HepG2 (cell line): ENCODE data around the gene SLC48A1. TPM values are rescaled to one million over a fixed set of nuclear protein-coding genes. Genes with fewer than 3 reads are reported as not detected.

Experiments used
- ATAC-seq: fragments of 200-7000 bp; cut with Tn5 transposase; 3 replicates; pipeline ENCODE4 v1.9.1; 2020; ENCODE audit warnings: mild to moderate bottlenecking, moderate library complexity
- BruUV-seq: library from RNA; stranded (reverse); fragments of 400-500 nt; replicated peaks from 2 replicates; lab custom pipeline; 2021; lab: Mats Ljungman, UMichigan
- CTCF ChIA-PET: fragments of 300-600 bp; formaldehyde crosslinking; extraction: SDS; loops from one replicate; lab custom pipeline; 2021; ENCODE audit warnings: low total read pairs, inconsistent platforms, low intra/inter-chr PET ratio; lab: Yijun Ruan, JAX
- POLR2A ChIA-PET: fragments of 350-600 bp; sonication (Branson Sonifier 250); formaldehyde crosslinking; loops from one replicate; lab custom pipeline; 2020; ENCODE audit warnings: antibody characterized with exemption, inconsistent platforms; lab: Yijun Ruan, JAX
- DNase-seq: peaks from one replicate; pipeline ENCODE4 v3.0.0-alpha.2; 2015; ENCODE audit warnings: low spot score
- FAIRE-seq: peaks from 3 replicates; lab custom pipeline; 2011; peaks lifted over from hg19 to GRCh38; lab: Jason Lieb, UNC
- H2AFZ ChIP-seq: one replicate; pipeline ENCODE4 v1.6.1; 2011; ENCODE audit warnings: low read length, inconsistent platforms
- H3K27ac ChIP-seq: fragments of 300-600 bp; 3 replicates; pipeline ENCODE4 v1.8.0; 2011; ENCODE audit warnings: mixed run types, mild to moderate bottlenecking, mixed read lengths, low read length, inconsistent platforms; ENCODE audit not compliant: insufficient read depth; ENCODE audit errors: extremely low read length
- H3K27me3 ChIP-seq, 2 experiments: fragments of 200-600 bp in 1 of 2; 2 replicates in 1 of 2; 3 replicates in 1 of 2; pipeline versions ENCODE4 v1.6.0 to v1.8.0; 2011; ENCODE audit warnings: low read length in 2 of 2, mild to moderate bottlenecking in 2 of 2, moderate library complexity in 2 of 2, inconsistent platforms in 1 of 2; ENCODE audit not compliant: insufficient read depth in 2 of 2, control insufficient read depth in 1 of 2
- H3K36me3 ChIP-seq, 2 experiments: fragments of 200-600 bp in 1 of 2; replicated peaks in 1 of 2; 2 replicates in 1 of 2; 3 replicates in 1 of 2; pipeline versions ENCODE4 v1.5.1 to v1.8.0; 2011; ENCODE audit warnings: low read length in 2 of 2, inconsistent platforms in 1 of 2; ENCODE audit not compliant: insufficient read depth in 2 of 2, control insufficient read depth in 1 of 2
- H3K4me1 ChIP-seq: 2 replicates; pipeline ENCODE4 v1.5.1; 2012; ENCODE audit warnings: low read length, inconsistent platforms; ENCODE audit not compliant: insufficient read depth
- H3K4me2 ChIP-seq: 2 replicates; pipeline ENCODE4 v1.6.0; 2011; ENCODE audit warnings: low read depth, low read length, inconsistent platforms
- H3K4me3 ChIP-seq, 3 experiments: fragments of 200-600 bp in 1 of 3; sonication (generic), shearing (Covaris generic) in 1 of 3; replicated peaks in 1 of 3; 2 replicates each; pipeline ENCODE4 v1.5.1; 2011 to 2016; ENCODE audit warnings: low read length in 3 of 3, inconsistent platforms in 2 of 3, low read depth in 2 of 3, mild to moderate bottlenecking in 2 of 3, control low read depth in 1 of 3, mixed read lengths in 1 of 3; ENCODE audit not compliant: insufficient read depth in 1 of 3
- H3K79me2 ChIP-seq: one replicate; pipeline ENCODE4 v1.6.1; 2011; ENCODE audit warnings: low read length, inconsistent platforms; ENCODE audit not compliant: insufficient read depth
- H3K9ac ChIP-seq: 2 replicates; pipeline ENCODE4 v1.6.0; 2011; ENCODE audit warnings: mild to moderate bottlenecking, low read depth, low read length, inconsistent platforms; ENCODE audit not compliant: insufficient read depth
- H3K9me3 ChIP-seq: 2 replicates; pipeline ENCODE4 v1.5.1; 2012; ENCODE audit warnings: mild to moderate bottlenecking, low read length
- H4K20me1 ChIP-seq: 2 replicates; pipeline ENCODE4 v1.6.0; 2011; ENCODE audit warnings: inconsistent platforms, mild to moderate bottlenecking, low read length, moderate library complexity; ENCODE audit not compliant: insufficient read depth
- ATRX ChIP-seq: sonication (generic); formaldehyde crosslinking; IDR thresholded peaks from 2 replicates; pipeline ENCODE4 v1.4.0; 2020; ENCODE audit warnings: missing genetic modification reagents, borderline replicate concordance
- ELF4 ChIP-seq: sonication (generic); formaldehyde crosslinking; IDR thresholded peaks from 2 replicates; pipeline ENCODE4 v1.5.0; 2020; ENCODE audit warnings: missing genetic modification reagents, mild to moderate bottlenecking, moderate library complexity, borderline replicate concordance
- FOSL2 ChIP-seq: sonication (generic); formaldehyde crosslinking; IDR thresholded peaks from 2 replicates; pipeline ENCODE4 v1.4.0; 2020; ENCODE audit warnings: missing genetic modification reagents
- FOXJ3 ChIP-seq: sonication (generic); formaldehyde crosslinking; IDR thresholded peaks from 2 replicates; pipeline ENCODE4 v1.4.0; 2020; ENCODE audit warnings: missing genetic modification reagents, mild to moderate bottlenecking, borderline replicate concordance
- MATR3 ChIP-seq: sonication (generic); formaldehyde crosslinking; IDR thresholded peaks from 2 replicates; pipeline ENCODE4 v1.4.0; 2020; ENCODE audit warnings: missing genetic modification reagents
- PPARG ChIP-seq: conservative IDR thresholded peaks from 2 replicates; pipeline ENCODE4 v1.6.1; 2016; ENCODE audit warnings: missing biosample characterization, missing genetic modification reagents
- RCOR2 ChIP-seq: IDR thresholded peaks from 2 replicates; pipeline ENCODE4 v1.6.1; 2016; ENCODE audit warnings: missing biosample characterization, missing genetic modification reagents
- ZBTB21 ChIP-seq: sonication (generic); formaldehyde crosslinking; IDR thresholded peaks from 2 replicates; pipeline ENCODE4 v1.4.0; 2020; ENCODE audit warnings: missing genetic modification reagents
- ZFP36L2 ChIP-seq: sonication (generic); formaldehyde crosslinking; IDR thresholded peaks from 2 replicates; pipeline ENCODE4 v1.4.0; 2020; ENCODE audit warnings: missing genetic modification reagents
- ZFP37 ChIP-seq: sonication (generic); formaldehyde crosslinking; IDR thresholded peaks from 2 replicates; pipeline ENCODE4 v1.4.0; 2020; ENCODE audit warnings: missing genetic modification reagents, borderline replicate concordance
- ZNF143 ChIP-seq: sonication (generic); formaldehyde crosslinking; IDR thresholded peaks from 2 replicates; pipeline ENCODE4 v1.4.0; 2020; ENCODE audit warnings: missing genetic modification reagents
- ZNF224 ChIP-seq: sonication (generic); formaldehyde crosslinking; IDR thresholded peaks from 2 replicates; pipeline ENCODE4 v1.5.0; 2020; ENCODE audit warnings: mild to moderate bottlenecking, missing genetic modification reagents
- ZNF501 ChIP-seq: sonication (generic); formaldehyde crosslinking; IDR thresholded peaks from 2 replicates; pipeline ENCODE4 v1.5.1; 2020; ENCODE audit warnings: mild to moderate bottlenecking, moderate library complexity, missing genetic modification reagents
- ZNF546 ChIP-seq: sonication (generic); formaldehyde crosslinking; conservative IDR thresholded peaks from 2 replicates; pipeline ENCODE4 v1.8.1; 2023; ENCODE audit warnings: mild to moderate bottlenecking, missing genetic modification reagents
- ZZZ3 ChIP-seq: sonication (generic); formaldehyde crosslinking; IDR thresholded peaks from 2 replicates; pipeline ENCODE4 v1.4.0; 2020; ENCODE audit warnings: missing genetic modification reagents, mild to moderate bottlenecking, borderline replicate concordance
- WGBS: methylation state at CpG from one replicate; pipeline ENCODE4 v1.1.6; 2017; ENCODE audit warnings: low lambda C conversion rate; 5-methylcytosine and 5-hydroxymethylcytosine counted together
- in situ Hi-C: cut with HindIII; loops from 2 replicates; pipeline ENCODE4 v1.10.0; 2017; ENCODE audit warnings: low pct_unique_long_range_greater_than_20kb; ENCODE audit not compliant: extremely low pct_ligation_motif_present
- intact Hi-C: fragments of 100-400 bp; cut with micrococcal nuclease; formaldehyde crosslinking; loops from one replicate; pipeline ENCODE4 v1.10.0; 2022; ENCODE audit not compliant: unreplicated experiment
- polyA plus RNA-seq, 8 experiments: library from polyadenylated mRNA; depleted of rRNA in 3 of 8; stranded (reverse) in 7 of 8; unstranded in 1 of 8; fragments of >200 nt; fragmentation: Illumina TruSeq in 4 of 8; extraction: Trizol in 4 of 8; gene quantifications; 2 replicates each; pipeline versions ENCODE4 v1.2.1 to v1.2.3, GENCODE V29; 2011 to 2016; ENCODE audit warnings: low read depth in 4 of 8, missing spikeins in 1 of 8, mixed read lengths in 1 of 8; ENCODE audit not compliant: insufficient read depth in 1 of 8
- total RNA-seq, 5 experiments: library from RNA; depleted of rRNA; stranded (reverse); fragments of >200 nt; fragmentation: Illumina TruSeq; extraction: Trizol; gene quantifications; 2 replicates each; pipeline ENCODE4 v1.2.3, GENCODE V29; 2016; ENCODE audit warnings: low read depth in 1 of 5
- TF ChIP-seq, protein P1 (sequence below): sonication (generic); formaldehyde crosslinking; conservative IDR thresholded peaks from 2 replicates; pipeline ENCODE4 v1.4.0; 2020; ENCODE audit warnings: missing genetic modification reagents
- TF ChIP-seq, protein P2 (sequence below): sonication (generic); formaldehyde crosslinking; IDR thresholded peaks from 2 replicates; pipeline ENCODE4 v1.4.0; 2020; ENCODE audit warnings: missing genetic modification reagents
- TF ChIP-seq, protein P3 (sequence below): sonication (generic); formaldehyde crosslinking; IDR thresholded peaks from 2 replicates; pipeline ENCODE4 v1.4.0; 2020; ENCODE audit warnings: missing genetic modification reagents

SLC48A1 gene
- total and polyA plus RNA-seq, 2 of the 13 experiments (the other 11 are each of a cell fraction or from before 2014, with no cell fraction given), result 2.2 to 3.7 TPM

DNA sequence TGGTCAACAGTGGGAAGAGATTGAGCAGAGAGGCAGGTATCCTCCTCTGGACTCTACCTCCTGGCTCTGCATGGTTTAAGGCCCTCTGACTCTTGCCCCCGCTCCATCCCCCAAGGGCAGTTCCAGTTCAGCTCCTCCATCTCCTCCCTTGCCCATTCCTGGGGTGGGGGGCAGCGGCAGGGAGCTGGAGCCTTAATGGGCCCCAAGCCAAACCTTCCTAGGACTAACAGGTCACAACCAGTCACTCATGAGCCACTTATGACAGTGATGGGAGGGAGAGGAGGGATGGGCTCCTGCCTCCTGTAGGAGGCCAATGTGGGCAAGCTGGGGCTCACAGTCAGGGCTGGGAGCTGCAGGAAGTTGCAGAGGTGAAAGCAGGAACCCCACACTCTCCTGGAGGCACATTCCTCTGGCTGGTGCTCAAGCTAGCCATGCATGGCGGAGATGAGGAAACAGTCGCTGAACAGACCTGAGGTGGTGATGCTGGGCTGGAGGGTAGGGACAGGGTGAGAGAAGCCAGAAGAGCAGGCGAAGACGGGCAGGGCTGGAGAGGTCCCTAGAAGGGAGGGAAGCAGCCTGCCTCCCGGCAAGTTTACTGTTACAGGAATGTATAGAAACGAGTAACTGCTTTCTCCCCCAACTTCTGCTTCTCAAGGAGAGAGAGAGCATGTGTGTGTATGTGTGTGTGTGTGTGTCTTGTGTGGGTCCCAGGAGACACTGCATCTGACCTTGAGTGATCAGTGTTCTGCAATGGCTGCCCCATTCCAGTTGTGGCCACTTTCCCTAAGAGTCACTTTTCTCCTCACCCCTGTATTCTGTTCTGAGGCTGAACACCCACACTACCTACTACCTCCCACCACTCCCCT lies 9.3 kb upstream of the SLC48A1 start:
- no peak overlapping the region for H3K27ac ChIP-seq
- CTCF ChIA-PET, result no interaction called here
- no peaks in the 10 kb centered on the region for H3K9me3 ChIP-seq
- DNase-seq, result no peak
- intact Hi-C loops, result loop anchor here (5.0 kb wide), 1 partner anchor 1661 kb away; no protein-coding TSS in a partner anchor
- POLR2A ChIA-PET, result no interaction called here
- H4K20me1 ChIP-seq, result no peaks in the 10 kb centered on the region
- no TSS peak for BruUV-seq
- H3K9ac ChIP-seq, result no peak overlapping the region
- in situ Hi-C loops, result no loop called here
- H3K79me2 ChIP-seq, result no peaks in the 10 kb centered on the region
- FAIRE-seq, result no peak
- ATAC-seq, result no peak
- H3K4me2 ChIP-seq, result no peak overlapping the region
- no peaks in the 10 kb centered on the region for H3K36me3 ChIP-seq
- 36% methylated on average over 8 of the region's 8 CpGs for WGBS
- H3K4me3 ChIP-seq, result no peak overlapping the region
- H3K27me3 ChIP-seq, result peaks cover 4 to 35% of the 10 kb centered on the region in 2 experiments; a peak in 3 of 5 replicates
- H2AFZ ChIP-seq, result no peak overlapping the region
- peaks cover 25% of the 10 kb centered on the region for H3K4me1 ChIP-seq
- TF ChIP-seq, protein P1, sequence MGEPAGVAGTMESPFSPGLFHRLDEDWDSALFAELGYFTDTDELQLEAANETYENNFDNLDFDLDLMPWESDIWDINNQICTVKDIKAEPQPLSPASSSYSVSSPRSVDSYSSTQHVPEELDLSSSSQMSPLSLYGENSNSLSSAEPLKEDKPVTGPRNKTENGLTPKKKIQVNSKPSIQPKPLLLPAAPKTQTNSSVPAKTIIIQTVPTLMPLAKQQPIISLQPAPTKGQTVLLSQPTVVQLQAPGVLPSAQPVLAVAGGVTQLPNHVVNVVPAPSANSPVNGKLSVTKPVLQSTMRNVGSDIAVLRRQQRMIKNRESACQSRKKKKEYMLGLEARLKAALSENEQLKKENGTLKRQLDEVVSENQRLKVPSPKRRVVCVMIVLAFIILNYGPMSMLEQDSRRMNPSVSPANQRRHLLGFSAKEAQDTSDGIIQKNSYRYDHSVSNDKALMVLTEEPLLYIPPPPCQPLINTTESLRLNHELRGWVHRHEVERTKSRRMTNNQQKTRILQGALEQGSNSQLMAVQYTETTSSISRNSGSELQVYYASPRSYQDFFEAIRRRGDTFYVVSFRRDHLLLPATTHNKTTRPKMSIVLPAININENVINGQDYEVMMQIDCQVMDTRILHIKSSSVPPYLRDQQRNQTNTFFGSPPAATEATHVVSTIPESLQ, result no peak
- TF ChIP-seq ELF4 (CRISPR knock-in tag) (no peak), ZNF501 (CRISPR knock-in tag) (no peak), ZNF546 (CRISPR knock-in tag) (no peak), ZFP37 (CRISPR knock-in tag) (no peak), ZFP36L2 (no peak), FOSL2 (CRISPR knock-in tag) (no peak), PPARG (CRISPR knock-in tag) (no peak), ZZZ3 (CRISPR knock-in tag) (no peak), FOXJ3 (CRISPR knock-in tag) (no peak), ATRX (no peak), ZNF143 (CRISPR knock-in tag) (no peak), MATR3 (CRISPR knock-in tag) (no peak), ZBTB21 (CRISPR knock-in tag) (no peak), RCOR2 (no peak), ZNF224 (CRISPR knock-in tag) (no peak)
- TF ChIP-seq, protein P2, sequence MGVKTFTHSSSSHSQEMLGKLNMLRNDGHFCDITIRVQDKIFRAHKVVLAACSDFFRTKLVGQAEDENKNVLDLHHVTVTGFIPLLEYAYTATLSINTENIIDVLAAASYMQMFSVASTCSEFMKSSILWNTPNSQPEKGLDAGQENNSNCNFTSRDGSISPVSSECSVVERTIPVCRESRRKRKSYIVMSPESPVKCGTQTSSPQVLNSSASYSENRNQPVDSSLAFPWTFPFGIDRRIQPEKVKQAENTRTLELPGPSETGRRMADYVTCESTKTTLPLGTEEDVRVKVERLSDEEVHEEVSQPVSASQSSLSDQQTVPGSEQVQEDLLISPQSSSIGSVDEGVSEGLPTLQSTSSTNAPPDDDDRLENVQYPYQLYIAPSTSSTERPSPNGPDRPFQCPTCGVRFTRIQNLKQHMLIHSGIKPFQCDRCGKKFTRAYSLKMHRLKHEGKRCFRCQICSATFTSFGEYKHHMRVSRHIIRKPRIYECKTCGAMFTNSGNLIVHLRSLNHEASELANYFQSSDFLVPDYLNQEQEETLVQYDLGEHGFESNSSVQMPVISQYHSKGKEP (CRISPR knock-in tag), result no peak
- TF ChIP-seq, protein P3, sequence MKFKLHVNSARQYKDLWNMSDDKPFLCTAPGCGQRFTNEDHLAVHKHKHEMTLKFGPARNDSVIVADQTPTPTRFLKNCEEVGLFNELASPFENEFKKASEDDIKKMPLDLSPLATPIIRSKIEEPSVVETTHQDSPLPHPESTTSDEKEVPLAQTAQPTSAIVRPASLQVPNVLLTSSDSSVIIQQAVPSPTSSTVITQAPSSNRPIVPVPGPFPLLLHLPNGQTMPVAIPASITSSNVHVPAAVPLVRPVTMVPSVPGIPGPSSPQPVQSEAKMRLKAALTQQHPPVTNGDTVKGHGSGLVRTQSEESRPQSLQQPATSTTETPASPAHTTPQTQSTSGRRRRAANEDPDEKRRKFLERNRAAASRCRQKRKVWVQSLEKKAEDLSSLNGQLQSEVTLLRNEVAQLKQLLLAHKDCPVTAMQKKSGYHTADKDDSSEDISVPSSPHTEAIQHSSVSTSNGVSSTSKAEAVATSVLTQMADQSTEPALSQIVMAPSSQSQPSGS (CRISPR knock-in tag), result no peak
